Adipocyte (in vitro differentiated cells): ENCODE measurements around the gene TSPO2.

Source experiments
- DNase-seq: peaks from one replicate; pipeline ENCODE4 v3.0.0-alpha.2; 2015; ENCODE audit warnings: low read depth
- H3K27me3 ChIP-seq: replicated peaks from 2 replicates; pipeline ENCODE4 v1.7.0; 2013; ENCODE audit warnings: mild to moderate bottlenecking, low read length, moderate library complexity; ENCODE audit not compliant: control insufficient read depth, insufficient read depth
- H3K36me3 ChIP-seq: 2 replicates; pipeline ENCODE4 v1.7.0; 2013; ENCODE audit warnings: low read length, mild to moderate bottlenecking, moderate library complexity; ENCODE audit not compliant: control insufficient read depth, insufficient read depth, severe bottlenecking
- H3K4me1 ChIP-seq: 2 replicates; pipeline ENCODE4 v1.7.0; 2013; ENCODE audit warnings: mild to moderate bottlenecking, low read length, moderate library complexity; ENCODE audit not compliant: control insufficient read depth, insufficient read depth
- H3K4me3 ChIP-seq: 2 replicates; pipeline ENCODE4 v1.7.0; 2013; ENCODE audit warnings: mild to moderate bottlenecking, low read length, moderate library complexity
- H3K9ac ChIP-seq: 2 replicates; pipeline ENCODE4 v1.7.0; 2013; ENCODE audit warnings: mild to moderate bottlenecking, low read length, moderate library complexity
- H3K9me3 ChIP-seq: 2 replicates; pipeline ENCODE4 v1.7.0; 2013; ENCODE audit warnings: mild to moderate bottlenecking, low read length, moderate library complexity; ENCODE audit not compliant: control insufficient read depth

TSPO2 gene

GRCh38 chr6:41027799-41028560 is 14.3 kb upstream of the TSPO2 start:
- peak overlapping the region; percentile 77 for H3K9ac ChIP-seq
- H3K4me1 ChIP-seq = peaks cover 5% of the 10 kb centered on the region
- H3K27me3 ChIP-seq = peaks cover 31% of the 10 kb centered on the region
- peak overlapping the region; percentile 75 for H3K4me3 ChIP-seq
- H3K36me3 ChIP-seq = no peaks in the 10 kb centered on the region
- peak; percentile 90 for DNase-seq
- no peaks in the 10 kb centered on the region for H3K9me3 ChIP-seq

- Histone ChIP-seq H3K27me3 (peaks cover 31% of the 10 kb centered on the region), H3K4me3 (peak overlapping the region; percentile 75), H3K9me3 (no peaks in the 10 kb centered on the region), H3K4me1 (peaks cover 5% of the 10 kb centered on the region), H3K36me3 (no peaks in the 10 kb centered on the region), H3K9ac (peak overlapping the region; percentile 77)
- no peak for DNase-seq
Observed at GRCh38 chr6:41028561-41029412, 13.5 kb upstream of the TSPO2 start.

- H3K9me3 ChIP-seq = no peaks in the 10 kb centered on the region
- H3K4me1 ChIP-seq = peaks cover 7% of the 10 kb centered on the region
- no peak for DNase-seq
- H3K27me3 ChIP-seq = peaks cover 34% of the 10 kb centered on the region
- no peak overlapping the region for H3K4me3 ChIP-seq
- no peak overlapping the region for H3K9ac ChIP-seq
- H3K36me3 ChIP-seq = no peaks in the 10 kb centered on the region
Observed at GRCh38 chr6:41032830-41033229, 9.4 kb upstream of the TSPO2 start.

GRCh38 chr6:41033776-41034175 is 8.5 kb upstream of the TSPO2 start:
- DNase-seq = no peak
- peaks cover 2% of the 10 kb centered on the region for H3K4me1 ChIP-seq
- no peak overlapping the region for H3K4me3 ChIP-seq
- H3K36me3 ChIP-seq = no peaks in the 10 kb centered on the region
- H3K9ac ChIP-seq = no peak overlapping the region
- peaks cover 35% of the 10 kb centered on the region for H3K27me3 ChIP-seq
- no peaks in the 10 kb centered on the region for H3K9me3 ChIP-seq

GRCh38 chr6:41036186-41036585 is 6.1 kb upstream of the TSPO2 start:
- H3K9me3 ChIP-seq = no peaks in the 10 kb centered on the region
- no peaks in the 10 kb centered on the region for H3K36me3 ChIP-seq
- no peak for DNase-seq
- H3K4me3 ChIP-seq = no peak overlapping the region
- peaks cover 2% of the 10 kb centered on the region for H3K4me1 ChIP-seq
- H3K9ac ChIP-seq = no peak overlapping the region
- H3K27me3 ChIP-seq = peaks cover 29% of the 10 kb centered on the region

GRCh38 chr6:41036601-41037000 is 5.7 kb upstream of the TSPO2 start:
- H3K9ac ChIP-seq = no peak overlapping the region
- no peak overlapping the region for H3K4me3 ChIP-seq
- H3K36me3 ChIP-seq = no peaks in the 10 kb centered on the region
- no peaks in the 10 kb centered on the region for H3K9me3 ChIP-seq
- H3K4me1 ChIP-seq = peaks cover 2% of the 10 kb centered on the region
- DNase-seq = no peak
- H3K27me3 ChIP-seq = peaks cover 24% of the 10 kb centered on the region

- Histone ChIP-seq H3K4me3 (no peak overlapping the region), H3K4me1 (peaks cover 2% of the 10 kb centered on the region), H3K9ac (no peak overlapping the region), H3K9me3 (no peaks in the 10 kb centered on the region), H3K27me3 (peaks cover 21% of the 10 kb centered on the region), H3K36me3 (no peaks in the 10 kb centered on the region)
- no peak for DNase-seq
Observed at GRCh38 chr6:41037107-41037900, 5.0 kb upstream of the TSPO2 start.

GRCh38 chr6:41038205-41038604 is 4.1 kb upstream of the TSPO2 start:
- Histone ChIP-seq H3K4me3 (no peak overlapping the region), H3K4me1 (peaks cover 2% of the 10 kb centered on the region), H3K36me3 (no peaks in the 10 kb centered on the region), H3K9ac (no peak overlapping the region), H3K9me3 (no peaks in the 10 kb centered on the region), H3K27me3 (peaks cover 21% of the 10 kb centered on the region)
- no peak for DNase-seq

GRCh38 chr6:41039060-41039998 is 2.9 kb upstream of the TSPO2 start, which contains the start of gene UNC5CL:
Gene UNC5CL (minus strand): TSS chr6:41039221. CDS start chr6:41035074, 4,147 bp downstream.
- Histone ChIP-seq H3K9me3 (no peaks in the 10 kb centered on the region), H3K27me3 (peaks cover 21% of the 10 kb centered on the region), H3K9ac (no peak within 1 kb of the TSS), H3K36me3 (no peaks in the 10 kb centered on the region), H3K4me3 (no peak within 1 kb of the TSS), H3K4me1 (peaks cover 2% of the 10 kb centered on the region)
- peak; percentile 41 for DNase-seq
